ENCODE data around the gene COL27A1.

The COL27A1 gene

GRCh38 chr9:114171500-114171899, 16.2 kb downstream of the COL27A1 start:
- TF ChIP-seq, protein P1, sequence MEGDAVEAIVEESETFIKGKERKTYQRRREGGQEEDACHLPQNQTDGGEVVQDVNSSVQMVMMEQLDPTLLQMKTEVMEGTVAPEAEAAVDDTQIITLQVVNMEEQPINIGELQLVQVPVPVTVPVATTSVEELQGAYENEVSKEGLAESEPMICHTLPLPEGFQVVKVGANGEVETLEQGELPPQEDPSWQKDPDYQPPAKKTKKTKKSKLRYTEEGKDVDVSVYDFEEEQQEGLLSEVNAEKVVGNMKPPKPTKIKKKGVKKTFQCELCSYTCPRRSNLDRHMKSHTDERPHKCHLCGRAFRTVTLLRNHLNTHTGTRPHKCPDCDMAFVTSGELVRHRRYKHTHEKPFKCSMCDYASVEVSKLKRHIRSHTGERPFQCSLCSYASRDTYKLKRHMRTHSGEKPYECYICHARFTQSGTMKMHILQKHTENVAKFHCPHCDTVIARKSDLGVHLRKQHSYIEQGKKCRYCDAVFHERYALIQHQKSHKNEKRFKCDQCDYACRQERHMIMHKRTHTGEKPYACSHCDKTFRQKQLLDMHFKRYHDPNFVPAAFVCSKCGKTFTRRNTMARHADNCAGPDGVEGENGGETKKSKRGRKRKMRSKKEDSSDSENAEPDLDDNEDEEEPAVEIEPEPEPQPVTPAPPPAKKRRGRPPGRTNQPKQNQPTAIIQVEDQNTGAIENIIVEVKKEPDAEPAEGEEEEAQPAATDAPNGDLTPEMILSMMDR (IDR thresholded peaks at IDR 0.05; ENCODE audit: low read depth, low read length) = no peak
- no peak overlapping the region for H3K4me3 ChIP-seq (ENCODE audit: low read depth, low read length)

DNA sequence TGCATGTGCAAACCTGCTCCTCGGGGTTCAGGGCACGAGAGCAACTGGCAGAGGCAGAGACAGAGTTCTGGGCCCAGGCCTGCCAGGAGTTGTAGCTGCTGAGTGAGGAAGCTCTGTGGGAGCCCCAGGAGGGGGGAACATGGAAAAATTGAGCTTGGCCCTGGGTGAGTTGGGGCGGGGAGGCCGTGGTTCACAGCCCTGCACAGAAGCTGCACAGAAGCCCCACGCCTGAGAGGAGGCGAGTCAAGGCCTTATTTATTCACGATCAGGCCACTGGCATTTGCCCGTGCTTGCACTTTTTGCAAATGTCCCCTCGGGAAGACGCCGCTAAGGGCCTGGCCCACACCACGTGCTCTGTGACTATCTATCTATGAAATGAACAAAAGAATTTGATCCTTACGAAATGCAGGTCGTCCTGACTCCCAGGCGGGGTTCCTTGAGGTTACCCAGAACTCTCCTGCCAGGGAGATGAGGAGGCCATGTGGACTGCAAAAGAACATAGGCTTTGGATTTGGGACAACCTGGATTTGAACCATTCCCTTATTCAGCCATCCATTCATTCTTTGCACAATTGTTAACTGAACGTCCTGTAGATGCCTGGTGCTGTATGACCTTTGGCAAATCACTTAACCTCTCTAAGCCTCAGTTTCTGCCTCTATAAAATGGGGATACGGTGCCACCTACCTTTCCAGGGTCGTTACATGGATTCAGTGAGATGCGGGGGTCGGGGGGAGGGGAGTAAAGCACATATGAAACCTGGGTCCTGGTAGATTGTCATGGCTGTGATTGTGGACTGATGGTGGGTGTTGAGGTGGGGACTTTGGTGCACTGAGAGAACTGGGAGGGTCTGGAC, 17.9 kb downstream of the COL27A1 start:
- no peak overlapping the region for H3K4me3 ChIP-seq (ENCODE audit: low read depth, low read length)
- TF ChIP-seq, protein P1 (IDR thresholded peaks at IDR 0.05; ENCODE audit: low read depth, low read length) = no peak

GRCh38 chr9:114174557-114174875, 19.2 kb downstream of the COL27A1 start:
- no peak overlapping the region for H3K4me3 ChIP-seq (ENCODE audit: low read depth, low read length)
- TF ChIP-seq, protein P1 (IDR thresholded peaks at IDR 0.05; ENCODE audit: low read depth, low read length) = no peak

DNA sequence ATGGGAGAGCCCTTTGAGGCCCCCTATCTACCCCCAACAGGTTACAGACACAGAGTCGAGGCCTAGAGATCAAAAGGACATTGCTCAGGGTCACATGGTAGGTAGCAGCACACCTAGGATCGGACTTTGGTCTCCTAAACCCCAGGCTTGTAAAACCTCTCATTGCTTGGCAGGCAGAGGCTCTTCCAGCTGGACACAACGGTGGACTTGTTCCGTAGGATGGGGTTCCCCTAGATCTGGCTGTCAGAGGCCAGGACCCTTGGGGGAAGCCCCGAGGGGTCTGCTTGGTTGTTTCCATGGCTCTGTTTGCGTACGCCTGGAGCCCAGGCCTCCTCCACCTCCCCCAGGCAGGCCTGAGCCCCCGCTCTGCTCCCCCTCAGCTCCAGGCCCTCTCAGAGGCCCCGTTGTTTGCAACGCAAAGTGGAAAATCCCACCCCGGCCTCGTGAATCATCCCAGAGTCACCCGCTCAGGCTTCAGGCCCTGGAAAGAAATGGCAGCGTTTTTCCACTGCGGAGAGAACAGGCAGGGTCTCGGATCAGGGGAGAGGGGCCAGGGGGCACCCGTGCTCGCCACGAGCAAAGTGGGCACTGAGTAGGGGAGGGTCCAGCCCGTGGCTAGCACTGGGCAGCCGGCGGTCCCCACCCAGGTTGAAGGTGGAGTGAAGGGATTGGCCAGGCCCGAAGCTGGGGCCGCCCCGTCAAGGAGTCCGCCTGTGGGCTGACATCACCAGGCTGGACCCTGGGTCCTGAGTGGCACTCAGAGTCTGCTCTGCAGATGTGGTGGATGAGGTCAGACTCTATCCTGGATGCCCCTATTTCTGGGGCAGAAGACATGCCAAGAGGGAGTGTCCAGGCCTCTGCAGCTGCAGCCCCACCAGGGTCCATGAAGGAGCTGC, 19.8 kb downstream of the COL27A1 start:
- TF ChIP-seq, protein P1 (IDR thresholded peaks at IDR 0.05; ENCODE audit: low read depth, low read length) = no peak
- H3K4me3 ChIP-seq (ENCODE audit: low read depth, low read length) = no peak overlapping the region

GRCh38 chr9:114176624-114177291, 21.4 kb downstream of the COL27A1 start:
- TF ChIP-seq, protein P1 (IDR thresholded peaks at IDR 0.05; ENCODE audit: low read depth, low read length) = no peak
- no peak overlapping the region for H3K4me3 ChIP-seq (ENCODE audit: low read depth, low read length)

GRCh38 chr9:114177423-114178064, 22.2 kb downstream of the COL27A1 start:
- H3K4me3 ChIP-seq (ENCODE audit: low read depth, low read length) = no peak overlapping the region
- TF ChIP-seq, protein P1 (IDR thresholded peaks at IDR 0.05; ENCODE audit: low read depth, low read length) = no peak

Data from WI38 (cell line).